Mesendoderm (in vitro differentiated cells): ENCODE results near the gene WDFY2.

Experiments used
- DNase-seq: peaks from one replicate; pipeline ENCODE4 v3.0.0; 2013
- H2AK5ac ChIP-seq: 2 replicates; pipeline ENCODE4 v1.6.1; 2013; ENCODE audit warnings: low read length, inconsistent platforms
- H2BK120ac ChIP-seq: 2 replicates; pipeline ENCODE4 v1.6.1; 2013; ENCODE audit warnings: low read depth, mild to moderate bottlenecking, low read length, moderate library complexity, mixed read lengths
- H2BK15ac ChIP-seq: replicated peaks from 2 replicates; pipeline ENCODE4 v1.6.1; 2013; ENCODE audit warnings: low read depth, mild to moderate bottlenecking, moderate library complexity
- H2BK5ac ChIP-seq: 2 replicates; pipeline ENCODE4 v1.6.1; 2013; ENCODE audit warnings: low read length, inconsistent platforms
- H3K18ac ChIP-seq: 2 replicates; pipeline ENCODE4 v1.6.1; 2013; ENCODE audit warnings: mild to moderate bottlenecking, low read length, mixed read lengths
- H3K23ac ChIP-seq: one replicate; pipeline ENCODE4 v1.6.1; 2013; ENCODE audit warnings: low read length
- H3K27ac ChIP-seq: 2 replicates; pipeline ENCODE4 v1.5.1; 2013; ENCODE audit warnings: low read depth, mild to moderate bottlenecking, inconsistent platforms, low read length, moderate library complexity
- H3K27me3 ChIP-seq: 2 replicates; pipeline ENCODE4 v1.6.1; 2013; ENCODE audit warnings: low read length, control low read depth, mild to moderate bottlenecking, inconsistent platforms; ENCODE audit not compliant: insufficient read depth, poor library complexity
- H3K36me3 ChIP-seq: 2 replicates; pipeline ENCODE4 v1.6.1; 2013; ENCODE audit warnings: low read length, inconsistent platforms; ENCODE audit not compliant: control insufficient read depth, insufficient read depth
- H3K4ac ChIP-seq: one replicate; pipeline ENCODE4 v1.6.1; 2013; ENCODE audit warnings: low read depth, mild to moderate bottlenecking, low read length, moderate library complexity
- H3K4me1 ChIP-seq: 2 replicates; pipeline ENCODE4 v1.6.1; 2013; ENCODE audit warnings: low read depth, low read length, inconsistent platforms; ENCODE audit not compliant: control insufficient read depth
- H3K4me2 ChIP-seq: 2 replicates; pipeline ENCODE4 v1.6.1; 2013; ENCODE audit warnings: low read length
- H3K4me3 ChIP-seq: 2 replicates; pipeline ENCODE4 v1.5.1; 2013; ENCODE audit warnings: mild to moderate bottlenecking, low read length
- H3K56ac ChIP-seq: one replicate; pipeline ENCODE4 v1.6.1; 2013; ENCODE audit warnings: low read length
- H3K79me1 ChIP-seq: 2 replicates; pipeline ENCODE4 v1.6.1; 2013; ENCODE audit warnings: low read length, inconsistent platforms
- H3K79me2 ChIP-seq: 2 replicates; pipeline ENCODE4 v1.6.1; 2013; ENCODE audit warnings: mild to moderate bottlenecking, low read length; ENCODE audit not compliant: control insufficient read depth, insufficient read depth
- H3K9ac ChIP-seq: 2 replicates; pipeline ENCODE4 v1.6.1; 2013; ENCODE audit warnings: low read length, inconsistent platforms
- H4K5ac ChIP-seq: one replicate; pipeline ENCODE4 v1.6.1; 2013; ENCODE audit warnings: low read length
- H4K8ac ChIP-seq: one replicate; pipeline ENCODE4 v1.6.1; 2013; ENCODE audit warnings: low read depth, mild to moderate bottlenecking, control low read depth, low read length, moderate library complexity
- WGBS: extraction: QIAGEN DNeasy Blood & Tissue Kit; methylation state at CpG from one replicate; pipeline ENCODE4 v1.1.7; 2013; ENCODE audit warnings: low lambda C conversion rate, missing lambda C conversion rate; ENCODE audit not compliant: insufficient coverage; ENCODE audit errors: extremely low coverage; 5-methylcytosine and 5-hydroxymethylcytosine counted together

The WDFY2 gene

GRCh38 chr13:51729866-51730553, 145.7 kb downstream of the WDFY2 start:
- no peaks in the 10 kb centered on the region for H3K79me1 ChIP-seq
- H2BK120ac ChIP-seq: no peak overlapping the region
- H3K27me3 ChIP-seq: no peaks in the 10 kb centered on the region
- H3K4me3 ChIP-seq: no peak overlapping the region
- H3K27ac ChIP-seq: peak overlapping the region; percentile 3
- no peak overlapping the region for H3K23ac ChIP-seq
- WGBS: no CpG with 5 or more reads among the region's 11 CpGs
- no peak overlapping the region for H3K4me2 ChIP-seq
- no peak overlapping the region for H4K8ac ChIP-seq
- H2BK5ac ChIP-seq: no peak overlapping the region
- DNase-seq: peak; percentile 75
- H3K4me1 ChIP-seq: peaks cover 2% of the 10 kb centered on the region
- H3K36me3 ChIP-seq: no peaks in the 10 kb centered on the region
- H2BK15ac ChIP-seq: no peak overlapping the region
- H3K9ac ChIP-seq: no peak overlapping the region
- H4K5ac ChIP-seq: no peak overlapping the region
- H3K18ac ChIP-seq: no peak overlapping the region
- no peak overlapping the region for H2AK5ac ChIP-seq
- H3K56ac ChIP-seq: peak overlapping the region; percentile 17
- H3K4ac ChIP-seq: no peak overlapping the region
- H3K79me2 ChIP-seq: no peaks in the 10 kb centered on the region

DNA sequence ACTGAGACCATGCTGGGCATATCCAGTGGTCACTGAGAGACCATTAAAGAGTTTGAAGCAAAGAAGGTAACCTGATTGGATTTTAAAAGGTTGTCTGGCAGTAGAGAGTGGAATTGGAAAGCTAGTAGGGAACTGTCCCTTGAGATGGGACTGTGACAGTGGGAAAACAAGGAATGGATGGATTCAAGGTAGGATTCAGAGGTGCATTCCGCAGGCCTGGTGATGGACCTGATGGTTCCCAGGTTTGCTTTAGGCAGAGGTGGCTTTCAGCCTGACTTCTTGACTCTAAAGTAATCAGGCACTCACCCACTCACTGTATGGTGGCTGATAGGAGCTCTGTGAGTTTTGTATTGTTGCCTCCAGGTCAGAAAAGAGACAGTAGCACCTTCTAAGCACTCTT, 146.7 kb downstream of the WDFY2 start:
- Histone ChIP-seq H3K23ac (no peak overlapping the region), H3K27ac (no peak overlapping the region)

DNA sequence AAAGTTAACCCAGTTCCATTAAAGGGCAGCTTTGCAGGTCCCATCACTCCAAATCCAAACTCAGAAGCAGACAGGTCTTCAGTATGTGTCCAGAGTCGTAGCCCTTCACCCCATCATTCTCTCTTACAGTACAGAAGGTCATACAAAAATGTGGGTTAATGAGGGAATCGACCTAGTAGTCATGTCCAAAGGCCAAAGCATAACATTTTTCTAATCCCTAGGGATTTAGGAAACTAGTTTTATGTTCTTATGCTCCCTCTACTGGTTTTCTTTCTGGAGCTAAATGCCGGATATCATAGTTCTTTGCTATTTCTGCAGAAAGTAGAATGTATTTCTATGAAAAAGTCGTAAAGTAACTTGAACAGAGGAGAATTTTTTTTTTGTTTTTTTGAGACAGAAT, 147.5 kb downstream of the WDFY2 start:
- Histone ChIP-seq H3K27ac (no peak overlapping the region), H3K79me1 (no peaks in the 10 kb centered on the region)
- no CpG with 5 or more reads among the region's 4 CpGs for WGBS

More for the DNA sequence above, 146.7 kb downstream of the WDFY2 start:
- H2BK15ac ChIP-seq: no peak overlapping the region
- no peak overlapping the region for H3K56ac ChIP-seq
- no peaks in the 10 kb centered on the region for H3K27me3 ChIP-seq
- H3K4ac ChIP-seq: no peak overlapping the region
- no peak overlapping the region for H3K18ac ChIP-seq
- WGBS: no CpG with 5 or more reads among the region's 1 CpG
- no peak overlapping the region for H4K5ac ChIP-seq
- H2AK5ac ChIP-seq: no peak overlapping the region
- no peak overlapping the region for H4K8ac ChIP-seq
- no peak overlapping the region for H2BK5ac ChIP-seq
- peaks cover 2% of the 10 kb centered on the region for H3K4me1 ChIP-seq
- no peak overlapping the region for H3K4me2 ChIP-seq
- H3K36me3 ChIP-seq: no peaks in the 10 kb centered on the region
- no peaks in the 10 kb centered on the region for H3K79me2 ChIP-seq
- H3K79me1 ChIP-seq: no peaks in the 10 kb centered on the region
- H3K4me3 ChIP-seq: no peak overlapping the region
- H3K9ac ChIP-seq: no peak overlapping the region
- no peak for DNase-seq
- no peak overlapping the region for H2BK120ac ChIP-seq

DNA sequence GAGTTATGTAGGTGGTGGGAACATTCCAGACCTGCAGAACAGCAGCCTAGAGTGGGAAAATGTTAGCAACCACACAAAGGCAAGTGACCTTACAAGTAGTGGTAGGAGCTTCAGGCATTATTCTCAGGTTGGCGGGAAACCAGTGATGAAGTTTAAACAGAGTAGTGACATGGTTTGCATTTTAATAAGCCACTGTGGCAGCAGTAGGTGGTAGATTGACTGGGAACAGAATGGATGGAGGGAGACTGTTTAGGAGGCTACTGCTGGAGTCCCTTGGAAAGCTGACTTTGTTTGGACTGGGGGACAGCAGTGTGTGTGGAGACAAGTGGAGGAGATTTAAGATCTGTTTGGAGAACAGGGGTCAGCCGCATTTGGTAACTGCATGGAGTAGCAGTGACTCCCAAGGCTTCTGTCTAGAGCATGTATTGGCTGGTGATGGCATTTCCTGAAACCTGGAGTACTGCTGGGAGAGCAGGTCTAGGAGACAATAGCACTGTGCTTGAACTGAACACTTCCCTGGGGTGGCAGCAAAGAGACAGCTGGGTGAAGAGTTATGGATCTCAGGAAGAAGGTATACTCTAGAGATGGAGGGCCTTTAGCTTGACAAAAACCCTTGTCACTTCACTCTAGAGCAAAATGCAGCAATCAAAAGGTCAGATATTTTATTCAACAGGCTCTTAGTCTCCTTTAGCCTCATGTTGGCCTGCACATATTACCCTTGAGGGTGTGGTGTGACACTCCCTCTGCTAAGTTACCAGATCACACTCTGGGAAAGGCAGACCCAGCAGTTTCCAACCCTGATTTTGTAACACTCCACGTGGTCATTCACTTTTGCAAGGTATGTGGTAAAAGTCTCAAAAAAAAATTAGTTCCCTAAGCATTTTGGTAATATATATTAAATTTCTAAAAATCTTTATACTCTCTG, 149.4 kb downstream of the WDFY2 start:
- H3K23ac ChIP-seq: no peak overlapping the region

More for the DNA sequence above, 147.5 kb downstream of the WDFY2 start:
- Histone ChIP-seq H2BK15ac (no peak overlapping the region), H3K36me3 (no peaks in the 10 kb centered on the region), H3K4me2 (no peak overlapping the region), H4K5ac (no peak overlapping the region), H3K79me2 (no peaks in the 10 kb centered on the region), H3K4ac (no peak overlapping the region), H3K4me1 (peaks cover 2% of the 10 kb centered on the region), H2AK5ac (no peak overlapping the region), H4K8ac (no peak overlapping the region), H2BK5ac (no peak overlapping the region), H3K18ac (no peak overlapping the region), H3K56ac (no peak overlapping the region), H3K27me3 (no peaks in the 10 kb centered on the region), H3K23ac (no peak overlapping the region), H2BK120ac (no peak overlapping the region), H3K4me3 (no peak overlapping the region), H3K9ac (no peak overlapping the region)
- no peak for DNase-seq

DNA sequence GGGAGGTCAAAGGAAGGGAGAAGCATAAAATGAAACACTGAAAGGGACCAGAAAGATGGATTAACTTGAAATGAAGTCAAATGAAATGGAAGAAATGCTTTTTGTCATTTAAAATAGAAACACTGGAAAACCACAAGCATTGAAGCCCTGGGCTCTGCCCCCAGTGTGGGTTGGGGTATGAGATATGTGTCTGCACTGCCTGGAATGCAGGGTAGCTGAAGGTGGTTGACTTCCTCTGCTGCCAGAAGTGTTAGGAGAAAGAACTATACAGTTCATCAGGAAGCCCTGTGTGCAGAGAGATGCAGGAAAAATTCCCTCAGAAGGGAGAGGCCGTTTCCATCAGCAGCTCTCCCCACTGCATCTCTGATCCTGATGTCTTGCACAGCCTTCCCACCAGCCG, 150.5 kb downstream of the WDFY2 start:
- WGBS: no CpG with 5 or more reads among the region's 2 CpGs
- Histone ChIP-seq H2AK5ac (no peak overlapping the region), H2BK5ac (no peak overlapping the region), H3K27ac (no peak overlapping the region), H2BK120ac (no peak overlapping the region), H4K5ac (no peak overlapping the region), H3K4me1 (peaks cover 2% of the 10 kb centered on the region), H3K4ac (no peak overlapping the region), H3K4me2 (no peak overlapping the region), H4K8ac (no peak overlapping the region), H3K56ac (no peak overlapping the region), H3K36me3 (no peaks in the 10 kb centered on the region), H3K4me3 (no peak overlapping the region), H3K18ac (no peak overlapping the region), H3K9ac (no peak overlapping the region), H3K79me1 (no peaks in the 10 kb centered on the region), H3K79me2 (no peaks in the 10 kb centered on the region), H2BK15ac (no peak overlapping the region), H3K27me3 (no peaks in the 10 kb centered on the region), H3K23ac (no peak overlapping the region)
- no peak for DNase-seq

More for the DNA sequence above, 149.4 kb downstream of the WDFY2 start:
- no CpG with 5 or more reads among the region's 3 CpGs for WGBS
- Histone ChIP-seq H3K4me1 (peaks cover 2% of the 10 kb centered on the region), H3K18ac (no peak overlapping the region), H3K36me3 (no peaks in the 10 kb centered on the region), H4K5ac (no peak overlapping the region), H3K56ac (no peak overlapping the region), H2BK120ac (no peak overlapping the region), H2BK15ac (no peak overlapping the region), H2BK5ac (no peak overlapping the region), H4K8ac (no peak overlapping the region), H3K4me2 (no peak overlapping the region), H3K27me3 (no peaks in the 10 kb centered on the region), H3K79me2 (no peaks in the 10 kb centered on the region), H2AK5ac (no peak overlapping the region), H3K27ac (no peak overlapping the region), H3K4me3 (no peak overlapping the region), H3K79me1 (no peaks in the 10 kb centered on the region), H3K9ac (no peak overlapping the region), H3K4ac (no peak overlapping the region)
- DNase-seq: peak; percentile 27
